SK-N-SH treated with all-trans-retinoic acid at 6 μM for 48 hours (cell line): ENCODE measurements around the gene RPS6KA4.
A peak's percentile ranks its signal among the peaks of the same experiment; 100 is the strongest.

Source experiments
- ATAC-seq: fragments of 200-7000 bp; cut with Tn5 transposase; 3 replicates; pipeline ENCODE4 v1.9.1; 2020; ENCODE audit warnings: mild to moderate bottlenecking, moderate library complexity
- ARNTL ChIP-seq: fragments of 450-650 bp; formaldehyde crosslinking; IDR thresholded peaks from 2 replicates; pipeline ENCODE4 v1.5.0; 2020; ENCODE audit warnings: low read depth, mild to moderate bottlenecking, moderate library complexity, borderline replicate concordance
- BACH2 ChIP-seq: fragments of 250-450 bp; sonication (Bioruptor Pico); IDR thresholded peaks from 2 replicates; pipeline ENCODE4 v1.9.0; 2021; ENCODE audit warnings: mild to moderate bottlenecking, borderline replicate concordance
- CREB5 ChIP-seq: fragments of 250-450 bp; sonication (Bioruptor Pico); IDR thresholded peaks from 2 replicates; pipeline ENCODE4 v1.5.1; 2020; ENCODE audit warnings: low read depth, mild to moderate bottlenecking, moderate library complexity
- CSDC2 ChIP-seq: fragments of 250-450 bp; sonication (Bioruptor Pico); IDR thresholded peaks from 2 replicates; pipeline ENCODE4 v1.5.0; 2020; ENCODE audit warnings: mild to moderate bottlenecking, moderate library complexity
- CSRNP3 ChIP-seq: fragments of 250-450 bp; sonication (Bioruptor Pico); IDR thresholded peaks from 2 replicates; pipeline ENCODE4 v1.5.1; 2021; ENCODE audit warnings: mild to moderate bottlenecking, moderate library complexity
- ESRRG ChIP-seq: fragments of 250-450 bp; sonication (Bioruptor Pico); IDR thresholded peaks from 2 replicates; pipeline ENCODE4 v1.6.1; 2021; ENCODE audit warnings: mild to moderate bottlenecking
- GLIS3 ChIP-seq: fragments of 250-450 bp; sonication (Bioruptor Pico); IDR thresholded peaks from 2 replicates; pipeline ENCODE4 v1.5.0; 2020; ENCODE audit warnings: mild to moderate bottlenecking, moderate library complexity
- ISL1 ChIP-seq: fragments of 250-450 bp; sonication (Bioruptor Pico); IDR thresholded peaks from 2 replicates; pipeline ENCODE4 v2.1.2; 2022; ENCODE audit warnings: mild to moderate bottlenecking, moderate library complexity
- OSR1 ChIP-seq: fragments of 250-450 bp; sonication (Bioruptor Pico); IDR thresholded peaks from 2 replicates; pipeline ENCODE4 v1.8.0; 2022; ENCODE audit warnings: moderate library complexity, mild to moderate bottlenecking, inconsistent platforms
- PATZ1 ChIP-seq: fragments of 250-450 bp; sonication (Bioruptor Pico); IDR thresholded peaks from 2 replicates; pipeline ENCODE4 v1.8.0; 2020; ENCODE audit warnings: mild to moderate bottlenecking, moderate library complexity, borderline replicate concordance
- POU6F1 ChIP-seq: fragments of 250-450 bp; sonication (Bioruptor Pico); IDR thresholded peaks from 2 replicates; pipeline ENCODE4 v1.8.0; 2021; ENCODE audit warnings: low read depth, mild to moderate bottlenecking, moderate library complexity, borderline replicate concordance
- PPARA ChIP-seq: fragments of 250-450 bp; sonication (Bioruptor Pico); IDR thresholded peaks from 2 replicates; pipeline ENCODE4 v1.5.0; 2020; ENCODE audit warnings: mild to moderate bottlenecking, borderline replicate concordance
- RARB ChIP-seq: fragments of 250-450 bp; sonication (Bioruptor Pico); IDR thresholded peaks from 2 replicates; pipeline ENCODE4 v1.8.0; 2021; ENCODE audit warnings: mild to moderate bottlenecking, moderate library complexity
- SNAI2 ChIP-seq: fragments of 250-450 bp; sonication (Bioruptor Pico); IDR thresholded peaks from 2 replicates; pipeline ENCODE4 v1.5.0; 2020; ENCODE audit warnings: mild to moderate bottlenecking, moderate library complexity
- TCF4 ChIP-seq: fragments of 250-450 bp; sonication (Bioruptor Pico); IDR thresholded peaks from 2 replicates; pipeline ENCODE4 v1.8.0; 2021; ENCODE audit warnings: mild to moderate bottlenecking, moderate library complexity, borderline replicate concordance
- TOX ChIP-seq: fragments of 250-450 bp; sonication (Bioruptor Pico); IDR thresholded peaks from 2 replicates; pipeline ENCODE4 v1.8.0; 2021; ENCODE audit warnings: mild to moderate bottlenecking, moderate library complexity, borderline replicate concordance
- TSHZ2 ChIP-seq: fragments of 250-450 bp; sonication (Bioruptor Pico); IDR thresholded peaks from 2 replicates; pipeline ENCODE4 v1.5.0; 2020; ENCODE audit warnings: mild to moderate bottlenecking, moderate library complexity
- ZC3H10 ChIP-seq: fragments of 250-450 bp; sonication (Bioruptor Pico); IDR thresholded peaks from 2 replicates; pipeline ENCODE4 v1.5.1; 2021; ENCODE audit warnings: mild to moderate bottlenecking, moderate library complexity
- ZFP3 ChIP-seq: fragments of 250-450 bp; sonication (Bioruptor Pico); IDR thresholded peaks from 2 replicates; pipeline ENCODE4 v1.5.0; 2020; ENCODE audit warnings: mild to moderate bottlenecking, moderate library complexity
- ZNF565 ChIP-seq: fragments of 450-650 bp; formaldehyde crosslinking; conservative IDR thresholded peaks from 2 replicates; pipeline ENCODE4 v1.5.0; 2020; ENCODE audit warnings: low read depth, mild to moderate bottlenecking, moderate library complexity
- ZNF70 ChIP-seq: fragments of 450-650 bp; formaldehyde crosslinking; IDR thresholded peaks from 2 replicates; pipeline ENCODE4 v1.5.0; 2020; ENCODE audit warnings: mild to moderate bottlenecking, moderate library complexity
- ZNF8 ChIP-seq: fragments of 450-650 bp; formaldehyde crosslinking; IDR thresholded peaks from 2 replicates; pipeline ENCODE4 v1.5.0; 2020; ENCODE audit warnings: mild to moderate bottlenecking, moderate library complexity

RPS6KA4 gene

GRCh38 chr11:64349404-64349803, 9.6 kb upstream of the RPS6KA4 start:
- no peak for ATAC-seq
- TF ChIP-seq ZFP3 (CRISPR knock-in tag) (0 out of 2 replicates have a peak, but pooled peaks have one; percentile 58), RARB (no peak)

GRCh38 chr11:64351136-64351631, 7.8 kb upstream of the RPS6KA4 start:
- no peak for TF ChIP-seq POU6F1 (CRISPR knock-in tag)
- no peak for TF ChIP-seq PPARA (CRISPR knock-in tag)
- no peak for TF ChIP-seq ARNTL (CRISPR knock-in tag)
- no peak for TF ChIP-seq PATZ1 (CRISPR knock-in tag)
- no peak for TF ChIP-seq CSDC2
- no peak for TF ChIP-seq ZNF70 (CRISPR knock-in tag)
- no peak for TF ChIP-seq SNAI2 (CRISPR knock-in tag)
- TF ChIP-seq, all 23 proteins: peak for 0
- ATAC-seq = no peak

GRCh38 chr11:64352099-64352994, 6.6 kb upstream of the RPS6KA4 start:
- no peak for ATAC-seq
- no peak for TF ChIP-seq TOX (CRISPR knock-in tag)
- TF ChIP-seq ARNTL (CRISPR knock-in tag) = no peak
- TF ChIP-seq CREB5 (CRISPR knock-in tag) = no peak
- TF ChIP-seq ZC3H10 = no peak
- TF ChIP-seq ZNF8 (CRISPR knock-in tag) = no peak
- no peak for TF ChIP-seq GLIS3 (CRISPR knock-in tag)
- TF ChIP-seq ISL1 (CRISPR knock-in tag) = no peak
- TF ChIP-seq POU6F1 (CRISPR knock-in tag) = no peak
- no peak for TF ChIP-seq TSHZ2 (CRISPR knock-in tag)
- no peak for TF ChIP-seq SNAI2 (CRISPR knock-in tag)
- TF ChIP-seq CSDC2 = no peak
- no peak for TF ChIP-seq TCF4
- TF ChIP-seq OSR1 (CRISPR knock-in tag) = no peak
- TF ChIP-seq BACH2 (CRISPR knock-in tag) = no peak
- TF ChIP-seq RARB = no peak
- no peak for TF ChIP-seq ESRRG (CRISPR knock-in tag)
- TF ChIP-seq ZNF565 (CRISPR knock-in tag) = no peak
- no peak for TF ChIP-seq ZNF70 (CRISPR knock-in tag)
- no peak for TF ChIP-seq PPARA (CRISPR knock-in tag)
- TF ChIP-seq CSRNP3 = no peak
- TF ChIP-seq, all 23 proteins: peak for 0
